ENCODE data around the gene PEAK3.
A peak's percentile ranks its signal among the peaks of the same experiment; 100 is the strongest.

PEAK3 gene

GRCh38 chr19:2327773-2328400 lies 45.9 kb upstream of the PEAK3 start:
- DNase-seq (ENCODE audit: low spot score) = peak; percentile 87
- TF ChIP-seq CTCF (IDR thresholded peaks at IDR 0.05; ENCODE audit: borderline replicate concordance, control extremely low read depth, extremely low read depth, insufficient read depth, missing control alignments) = no peak
- in situ Hi-C loops (cut with MboI; ENCODE audit: low sequenced_read_pairs, unreplicated experiment) = no loop called here

DNA sequence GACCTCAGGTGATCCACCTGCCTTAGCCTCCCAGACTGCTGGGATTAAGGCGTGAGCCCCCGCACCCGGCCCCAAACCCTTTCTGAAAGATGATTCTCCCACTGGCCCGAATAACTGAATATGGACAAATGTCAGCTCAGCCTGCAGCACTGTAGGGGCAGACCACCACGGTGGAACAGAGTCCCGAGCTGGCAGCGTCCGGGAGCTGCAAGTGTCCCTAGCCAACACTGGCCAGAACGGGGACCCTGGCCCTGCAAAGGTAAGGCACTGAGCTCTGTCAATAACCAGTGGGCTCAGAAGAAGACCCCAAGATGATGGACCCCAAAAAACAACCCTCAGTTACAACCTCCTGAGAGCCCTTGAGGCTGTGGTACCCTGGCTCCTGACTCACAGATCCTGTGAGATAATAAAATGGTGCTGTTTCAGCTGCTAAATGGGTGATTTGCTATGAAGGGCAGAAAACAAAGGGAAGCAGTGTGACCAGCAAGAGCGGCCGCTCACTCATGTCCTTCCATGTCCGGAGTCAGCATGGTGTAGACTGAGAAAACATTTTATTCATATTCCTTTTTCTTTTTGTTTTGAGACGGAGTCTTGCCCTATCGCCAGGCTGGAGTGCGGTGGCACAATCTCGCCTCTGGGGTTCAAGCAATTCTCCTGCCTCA lies 44.9 kb upstream of the PEAK3 start:
- no peak for DNase-seq (ENCODE audit: low spot score)
- TF ChIP-seq CTCF (IDR thresholded peaks at IDR 0.05; ENCODE audit: borderline replicate concordance, control extremely low read depth, extremely low read depth, insufficient read depth, missing control alignments) = no peak
- in situ Hi-C loops (cut with MboI; ENCODE audit: low sequenced_read_pairs, unreplicated experiment) = no loop called here

DNA sequence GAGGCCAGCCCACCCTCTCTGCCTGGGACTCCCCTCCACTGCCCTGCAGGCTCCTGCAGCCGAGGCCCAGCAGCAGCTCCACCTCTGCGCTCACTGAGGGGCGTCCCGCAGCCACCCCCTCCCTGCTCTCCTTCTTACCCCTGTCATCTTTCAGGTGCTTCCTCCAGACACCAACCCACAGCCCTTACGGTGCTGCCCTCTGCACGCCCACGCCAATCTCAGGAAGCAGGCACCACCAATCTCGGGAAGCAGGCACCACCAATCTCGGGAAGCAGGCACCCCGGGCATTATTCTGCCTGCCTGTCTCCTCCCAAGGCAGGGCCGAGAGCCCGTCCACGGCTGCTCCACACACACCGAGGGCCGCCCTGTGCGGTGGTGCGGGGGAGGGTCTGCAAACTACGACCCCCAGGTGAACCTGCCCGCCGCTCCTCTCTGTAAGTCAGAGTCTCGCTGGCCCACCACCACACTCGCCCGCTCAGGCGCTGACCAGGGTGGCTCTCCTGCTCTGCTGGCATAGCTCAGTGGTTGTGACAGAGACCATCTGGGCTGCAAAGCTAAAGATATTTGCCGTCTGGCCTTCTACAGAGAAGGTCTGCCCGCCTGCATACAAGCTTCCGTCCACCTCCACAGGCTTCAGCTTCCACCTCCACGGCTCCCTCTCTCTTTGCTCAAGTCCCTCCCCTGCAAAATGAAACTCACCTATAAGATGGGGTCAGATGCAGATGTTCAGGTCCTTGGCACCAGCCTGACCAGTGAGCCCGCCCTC lies 43.5 kb upstream of the PEAK3 start:
- DNase-seq (ENCODE audit: low spot score) = no peak
- no peak for TF ChIP-seq CTCF (IDR thresholded peaks at IDR 0.05; ENCODE audit: borderline replicate concordance, control extremely low read depth, extremely low read depth, insufficient read depth, missing control alignments)
- in situ Hi-C loops (cut with MboI; ENCODE audit: low sequenced_read_pairs, unreplicated experiment) = no loop called here

DNA sequence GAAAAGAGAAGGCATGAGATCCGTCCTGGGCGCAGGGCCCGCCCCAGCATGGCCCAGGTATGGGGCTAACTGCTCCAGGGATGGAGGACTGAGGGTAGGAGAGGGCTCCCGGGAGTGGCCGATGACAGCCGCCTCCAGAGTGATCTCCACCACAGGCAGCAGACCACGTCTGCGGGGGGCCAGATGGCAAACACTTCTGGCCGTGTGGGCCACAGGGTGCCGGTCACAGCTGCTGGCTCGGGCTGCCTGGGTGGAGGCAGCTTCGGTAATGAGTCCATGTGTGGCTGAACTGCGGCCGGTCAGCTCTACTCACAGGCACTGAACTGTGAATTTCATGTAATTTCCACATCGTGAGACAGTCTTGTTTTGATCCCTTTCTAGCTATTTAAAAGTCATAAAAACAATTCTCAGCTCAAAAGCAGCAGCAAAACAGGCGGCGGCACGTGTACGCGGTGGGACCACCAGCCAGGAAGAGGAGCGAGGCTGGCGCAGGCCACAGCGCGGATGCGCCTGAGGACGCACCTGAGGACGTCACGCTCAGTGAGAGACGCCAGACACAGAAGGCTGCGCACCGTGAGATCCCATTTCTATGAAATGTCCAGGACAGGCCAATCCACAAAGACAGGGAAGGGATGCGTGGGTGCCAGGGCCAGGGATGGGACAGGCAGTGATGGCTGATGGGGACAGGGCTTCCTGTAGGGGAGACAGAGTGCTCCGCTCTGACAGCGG lies 42.4 kb upstream of the PEAK3 start:
- TF ChIP-seq CTCF (IDR thresholded peaks at IDR 0.05; ENCODE audit: borderline replicate concordance, control extremely low read depth, extremely low read depth, insufficient read depth, missing control alignments) = no peak
- no peak for DNase-seq (ENCODE audit: low spot score)
- in situ Hi-C loops (cut with MboI; ENCODE audit: low sequenced_read_pairs, unreplicated experiment) = no loop called here

- DNase-seq (ENCODE audit: low spot score) = no peak
- no peak for TF ChIP-seq CTCF (IDR thresholded peaks at IDR 0.05; ENCODE audit: borderline replicate concordance, control extremely low read depth, extremely low read depth, insufficient read depth, missing control alignments)
- in situ Hi-C loops (cut with MboI; ENCODE audit: low sequenced_read_pairs, unreplicated experiment) = no loop called here
These were observed 41.7 kb upstream of the PEAK3 start for GRCh38 chr19:2323707-2324106.

GRCh38 chr19:2321565-2322283 lies 39.7 kb upstream of the PEAK3 start:
- in situ Hi-C loops (cut with MboI; ENCODE audit: low sequenced_read_pairs, unreplicated experiment) = no loop called here
- DNase-seq (ENCODE audit: low spot score) = no peak
- no peak for TF ChIP-seq CTCF (IDR thresholded peaks at IDR 0.05; ENCODE audit: borderline replicate concordance, control extremely low read depth, extremely low read depth, insufficient read depth, missing control alignments)

Data from GM13976 (cell line).